GM12891 (cell line): ENCODE measurements around the gene HIF3A.

Experiments
- DNase-seq: peaks from one replicate; pipeline ENCODE4 v3.0.0; 2011; ENCODE audit warnings: low spot score; ENCODE audit not compliant: insufficient read length
- FAIRE-seq: peaks from 2 replicates; lab custom pipeline; 2011; peaks lifted over from hg19 to GRCh38; lab: Jason Lieb, UNC
- PAX5 ChIP-seq: IDR thresholded peaks from 2 replicates; pipeline ENCODE4 v1.6.1; 2011; ENCODE audit warnings: low read length, moderate library complexity, mild to moderate bottlenecking; ENCODE audit not compliant: insufficient read depth, severe bottlenecking
- POLR2A ChIP-seq: IDR thresholded peaks from 2 replicates; pipeline ENCODE4 v1.6.1; 2011; ENCODE audit warnings: low read depth, low read length, control low read depth
- POLR2AphosphoS5 ChIP-seq: IDR thresholded peaks from 2 replicates; pipeline ENCODE4 v1.6.1; 2011; ENCODE audit warnings: low read depth, low read length, control low read depth
- POU2F2 ChIP-seq: IDR thresholded peaks from 2 replicates; pipeline ENCODE4 v1.6.1; 2011; ENCODE audit warnings: low read depth, mild to moderate bottlenecking, control low read depth, low read length, moderate library complexity
- SPI1 ChIP-seq: IDR thresholded peaks from 2 replicates; pipeline ENCODE4 v1.6.1; 2011; ENCODE audit warnings: low read depth, low read length, control low read depth
- TAF1 ChIP-seq: IDR thresholded peaks from 2 replicates; pipeline ENCODE4 v1.6.1; 2011; ENCODE audit warnings: low read depth, low read length, control low read depth

Gene HIF3A

GRCh38 chr19:46356149-46357055 lies 59.6 kb downstream of the HIF3A start:
- no peak for FAIRE-seq
- TF ChIP-seq POLR2A (no peak), SPI1 (no peak), PAX5 (no peak), POU2F2 (no peak), POLR2AphosphoS5 (no peak), TAF1 (no peak)
- no peak for DNase-seq

DNA sequence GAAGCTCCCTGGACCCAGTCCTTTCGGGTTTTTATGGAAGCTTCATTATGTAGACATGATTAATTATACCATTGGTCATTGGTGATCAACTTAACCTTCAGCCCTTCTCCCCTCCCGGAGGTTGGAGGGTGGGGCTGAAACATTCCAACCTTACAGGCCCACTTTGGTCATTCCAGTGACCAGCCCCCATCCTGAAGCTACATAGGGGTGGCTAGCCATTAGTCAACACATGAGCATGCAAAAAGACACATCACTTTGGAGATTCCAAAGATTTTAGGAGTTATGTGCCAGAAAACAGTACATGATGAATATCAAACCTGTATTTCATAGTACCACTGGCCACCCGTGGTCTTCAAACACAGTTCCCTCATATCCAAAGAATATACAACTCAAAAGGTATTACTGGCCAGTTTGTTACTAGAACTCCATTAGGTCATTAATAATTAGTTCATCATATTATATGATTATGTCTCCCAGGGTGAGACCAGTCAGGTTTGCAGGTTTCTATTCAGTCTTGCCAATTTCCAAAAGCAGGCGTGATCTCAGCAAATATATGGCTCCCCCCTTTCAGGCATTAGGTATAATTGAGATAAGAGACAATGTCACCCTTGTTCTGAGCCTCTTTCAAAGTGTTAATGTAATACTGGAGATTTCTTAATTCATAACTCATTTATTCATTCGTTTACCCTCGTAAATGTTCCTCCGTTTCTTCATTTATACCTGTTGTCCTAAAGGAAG lies 61.2 kb downstream of the HIF3A start:
- no peak for FAIRE-seq
- no peak for DNase-seq
- TF ChIP-seq TAF1, result no peak
- no peak for TF ChIP-seq PAX5
- TF ChIP-seq SPI1, result no peak
- TF ChIP-seq POLR2A, result no peak
- no peak for TF ChIP-seq POLR2AphosphoS5
- no peak for TF ChIP-seq POU2F2

GRCh38 chr19:46361915-46362314 lies 65.1 kb downstream of the HIF3A start:
- FAIRE-seq (no peak), DNase-seq (no peak)
- TF ChIP-seq POLR2AphosphoS5 (no peak), SPI1 (no peak), TAF1 (no peak), POU2F2 (no peak), PAX5 (no peak)

DNA sequence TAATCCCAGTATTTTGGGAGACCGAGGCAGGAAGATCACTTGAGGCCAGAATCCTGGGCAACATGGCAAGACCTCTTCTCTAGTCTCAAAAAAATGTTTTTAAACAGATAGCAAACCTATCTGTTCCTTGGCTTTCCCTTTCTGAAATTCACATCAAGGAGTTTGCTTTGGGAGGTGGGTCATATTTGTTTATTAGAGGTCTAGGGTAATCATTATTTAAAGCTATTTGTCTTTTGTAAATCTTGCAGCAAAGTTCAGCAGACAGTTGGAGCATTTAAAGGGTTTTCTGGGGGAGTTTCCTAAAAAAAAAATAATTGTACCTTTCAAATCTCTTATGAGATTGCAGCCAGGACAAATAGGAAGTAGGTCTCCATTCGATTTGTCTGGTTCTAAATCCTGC lies 67.5 kb downstream of the HIF3A start:
- DNase-seq (no peak), FAIRE-seq (no peak)
- TF ChIP-seq POLR2AphosphoS5, result no peak
- no peak for TF ChIP-seq SPI1
- no peak for TF ChIP-seq POLR2A
- no peak for TF ChIP-seq TAF1
- TF ChIP-seq POU2F2, result no peak
- TF ChIP-seq PAX5, result no peak

DNA sequence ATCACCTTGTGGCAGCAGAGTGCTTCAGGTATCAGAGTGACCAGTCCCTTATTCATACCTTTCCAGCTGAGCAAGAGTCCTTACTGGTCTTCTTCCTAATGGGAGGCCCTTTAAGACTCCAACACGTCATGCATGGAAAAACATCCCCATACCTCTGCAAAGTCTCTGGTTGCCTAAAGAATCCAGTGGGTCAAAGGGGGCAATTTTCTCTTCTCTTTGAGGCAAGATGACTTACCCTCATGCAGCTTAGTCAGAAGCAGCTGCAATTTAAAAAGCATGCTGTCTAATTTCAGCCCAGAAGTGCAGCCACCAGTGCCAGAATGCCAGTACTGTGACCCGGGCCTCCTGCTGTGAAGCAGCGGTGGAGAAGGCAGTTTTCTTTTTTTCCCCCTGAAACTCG lies 68.7 kb downstream of the HIF3A start:
- TF ChIP-seq SPI1 (no peak), PAX5 (no peak), POU2F2 (no peak), POLR2AphosphoS5 (no peak), POLR2A (no peak), TAF1 (no peak)
- no peak for FAIRE-seq

GRCh38 chr19:46366620-46367292 lies 69.9 kb downstream of the HIF3A start:
- DNase-seq (no peak), FAIRE-seq (no peak)
- TF ChIP-seq SPI1, result no peak
- TF ChIP-seq PAX5, result no peak
- TF ChIP-seq TAF1, result no peak
- no peak for TF ChIP-seq POLR2AphosphoS5
- TF ChIP-seq POU2F2, result no peak
- TF ChIP-seq POLR2A, result no peak

More for the DNA sequence above, 68.7 kb downstream of the HIF3A start:
- no peak for DNase-seq

DNA sequence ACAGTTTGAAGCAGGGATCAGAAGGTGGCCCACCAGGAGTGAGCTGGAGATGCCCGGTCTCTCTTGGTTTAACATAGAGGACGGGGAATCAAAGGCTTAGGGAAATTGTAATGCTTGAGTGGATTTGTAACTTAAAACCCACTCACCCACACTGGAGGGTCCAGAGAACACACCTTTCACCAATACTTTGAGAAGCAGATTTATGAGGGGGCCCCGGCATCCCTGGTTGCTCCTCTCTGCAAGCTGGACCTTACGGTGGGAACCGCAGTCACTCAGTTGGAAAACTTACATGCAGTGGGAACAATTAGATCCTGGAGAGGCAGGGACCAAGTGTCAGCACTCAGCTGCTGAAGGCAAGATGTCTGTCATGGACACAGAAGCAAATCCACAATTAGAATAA lies 70.6 kb downstream of the HIF3A start:
- TF ChIP-seq TAF1 (no peak), PAX5 (no peak), POU2F2 (no peak), POLR2A (no peak), POLR2AphosphoS5 (no peak), SPI1 (no peak)
- no peak for DNase-seq
- FAIRE-seq, result no peak

GRCh38 chr19:46368116-46368515 lies 71.3 kb downstream of the HIF3A start:
- no peak for TF ChIP-seq PAX5
- TF ChIP-seq POLR2A, result no peak
- TF ChIP-seq POLR2AphosphoS5, result no peak
- no peak for TF ChIP-seq SPI1
- no peak for TF ChIP-seq TAF1
- no peak for TF ChIP-seq POU2F2
- DNase-seq, result no peak
- FAIRE-seq, result no peak

GRCh38 chr19:46369817-46370216 lies 73.0 kb downstream of the HIF3A start:
- DNase-seq (no peak), FAIRE-seq (no peak)
- no peak for TF ChIP-seq PAX5
- no peak for TF ChIP-seq POU2F2
